ENCODE data around the gene LCN9. TPM values are rescaled to one million over a fixed set of nuclear protein-coding genes. Genes with fewer than 3 reads are reported as not detected.

The LCN9 gene
- total and polyA plus RNA-seq, 2 of the 4 experiments (the other 2 are of a cell fraction): not detected

GRCh38 chr9:135715056-135715595 lies 52.0 kb downstream of the LCN9 start:
- POLR2A ChIA-PET (ENCODE audit: unreplicated experiment): no interaction called here
- Histone ChIP-seq H2AK5ac (ENCODE audit: low read depth, low read length) (no peak overlapping the region), H3K18ac (ENCODE audit: low read depth, low read length) (no peak overlapping the region), H4K8ac (ENCODE audit: low read depth in 2 of 2, low read length in 2 of 2) (no peak overlapping the region), H3K27me3 (ENCODE audit: control insufficient read depth, insufficient read depth, low read length) (peaks cover 29% of the 10 kb centered on the region), H3K23ac (ENCODE audit: low read depth, low read length) (no peak overlapping the region), H2BK20ac (ENCODE audit: low read depth, low read length) (no peak overlapping the region), H4K5ac (ENCODE audit: low read depth, low read length) (no peak overlapping the region), H4K91ac (ENCODE audit: insufficient read depth, low read depth, low read length) (no peak overlapping the region), H3K9ac (ENCODE audit: low read depth, low read length) (no peak overlapping the region), H3K4me1 (ENCODE audit: control insufficient read depth, insufficient read depth, low read length) (no peaks in the 10 kb centered on the region), H3K9me1 (ENCODE audit: insufficient read depth, low read length) (no peaks in the 10 kb centered on the region), H3K4ac (ENCODE audit: low read depth, low read length) (no peak overlapping the region), H2AFZ (replicated peaks; ENCODE audit: low read length, poor library complexity) (no peak overlapping the region), H3K4me2 (ENCODE audit: low read depth, low read length) (no peak overlapping the region), H3K56ac (ENCODE audit: extremely low read depth, insufficient read depth, low read length) (no peak overlapping the region), H2AK9ac (replicated peaks; ENCODE audit: low read depth, low read length, poor library complexity) (no peak overlapping the region), H3K9me3 (ENCODE audit: control insufficient read depth, insufficient read depth, low read length) (no peaks in the 10 kb centered on the region), H4K20me1 (ENCODE audit: insufficient read depth, low read length) (no peaks in the 10 kb centered on the region), H2BK120ac (ENCODE audit: low read depth, low read length) (no peak overlapping the region), H2BK15ac (ENCODE audit: low read depth, low read length) (no peak overlapping the region), H3K4me3 (ENCODE audit: insufficient read depth, low read depth, low read length) (no peak overlapping the region), H3K27ac (ENCODE audit: insufficient read depth, low read length) (no peak overlapping the region), H3K79me1 (ENCODE audit: low read depth in 1 of 2, low read length in 2 of 2) (no peaks in the 10 kb centered on the region), H3K36me3 (ENCODE audit: control insufficient read depth, insufficient read depth, low read length) (no peaks in the 10 kb centered on the region), H2BK5ac (ENCODE audit: low read depth, low read length, poor library complexity, severe bottlenecking) (no peak overlapping the region), H3K14ac (replicated peaks; ENCODE audit: low read depth, low read length) (no peak overlapping the region)
- dilution Hi-C loops (cut with HindIII; ENCODE audit: low sequenced_read_pairs, unreplicated experiment) (no loop called here), in situ Hi-C loops (cut with MboI; ENCODE audit: low sequenced_read_pairs) (no loop called here), intact Hi-C loops (cut with micrococcal nuclease) (no loop called here)
- ATAC-seq (ENCODE audit: low read depth): no peak
- TF ChIP-seq SMC3 (IDR thresholded peaks at IDR 0.05; ENCODE audit: low read depth, low read length) (no peak), CEBPB (IDR thresholded peaks at IDR 0.05; ENCODE audit: low read depth, low read length) (no peak), CHD1 (IDR thresholded peaks at IDR 0.05; ENCODE audit: low read depth, low read length) (no peak), RFX5 (IDR thresholded peaks at IDR 0.05; ENCODE audit: low read depth, low read length) (no peak), BHLHE40 (IDR thresholded peaks at IDR 0.05; ENCODE audit: low read depth, low read length) (no peak), POLR2A (IDR thresholded peaks at IDR 0.05; ENCODE audit: low read depth, low read length) (no peak), RCOR1 (IDR thresholded peaks at IDR 0.05; ENCODE audit: insufficient replicate concordance, low read length) (no peak), MXI1 (IDR thresholded peaks at IDR 0.05; ENCODE audit: borderline replicate concordance, low read depth, low read length) (no peak), FOS (IDR thresholded peaks at IDR 0.05; ENCODE audit: low read depth, low read length) (no peak), RAD21 (IDR thresholded peaks at IDR 0.05; ENCODE audit: low read length) (no peak)
- TF ChIP-seq, protein P1, sequence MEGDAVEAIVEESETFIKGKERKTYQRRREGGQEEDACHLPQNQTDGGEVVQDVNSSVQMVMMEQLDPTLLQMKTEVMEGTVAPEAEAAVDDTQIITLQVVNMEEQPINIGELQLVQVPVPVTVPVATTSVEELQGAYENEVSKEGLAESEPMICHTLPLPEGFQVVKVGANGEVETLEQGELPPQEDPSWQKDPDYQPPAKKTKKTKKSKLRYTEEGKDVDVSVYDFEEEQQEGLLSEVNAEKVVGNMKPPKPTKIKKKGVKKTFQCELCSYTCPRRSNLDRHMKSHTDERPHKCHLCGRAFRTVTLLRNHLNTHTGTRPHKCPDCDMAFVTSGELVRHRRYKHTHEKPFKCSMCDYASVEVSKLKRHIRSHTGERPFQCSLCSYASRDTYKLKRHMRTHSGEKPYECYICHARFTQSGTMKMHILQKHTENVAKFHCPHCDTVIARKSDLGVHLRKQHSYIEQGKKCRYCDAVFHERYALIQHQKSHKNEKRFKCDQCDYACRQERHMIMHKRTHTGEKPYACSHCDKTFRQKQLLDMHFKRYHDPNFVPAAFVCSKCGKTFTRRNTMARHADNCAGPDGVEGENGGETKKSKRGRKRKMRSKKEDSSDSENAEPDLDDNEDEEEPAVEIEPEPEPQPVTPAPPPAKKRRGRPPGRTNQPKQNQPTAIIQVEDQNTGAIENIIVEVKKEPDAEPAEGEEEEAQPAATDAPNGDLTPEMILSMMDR (conservative IDR thresholded peaks at IDR 0.05; ENCODE audit: low read depth, low read length): no peak
- TF ChIP-seq, protein P2, sequence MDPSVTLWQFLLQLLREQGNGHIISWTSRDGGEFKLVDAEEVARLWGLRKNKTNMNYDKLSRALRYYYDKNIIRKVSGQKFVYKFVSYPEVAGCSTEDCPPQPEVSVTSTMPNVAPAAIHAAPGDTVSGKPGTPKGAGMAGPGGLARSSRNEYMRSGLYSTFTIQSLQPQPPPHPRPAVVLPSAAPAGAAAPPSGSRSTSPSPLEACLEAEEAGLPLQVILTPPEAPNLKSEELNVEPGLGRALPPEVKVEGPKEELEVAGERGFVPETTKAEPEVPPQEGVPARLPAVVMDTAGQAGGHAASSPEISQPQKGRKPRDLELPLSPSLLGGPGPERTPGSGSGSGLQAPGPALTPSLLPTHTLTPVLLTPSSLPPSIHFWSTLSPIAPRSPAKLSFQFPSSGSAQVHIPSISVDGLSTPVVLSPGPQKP (IDR thresholded peaks at IDR 0.05; ENCODE audit: borderline replicate concordance, low read depth, low read length): no peak
- CTCF ChIA-PET: interaction anchor here (1.4 kb wide), 1 partner anchor 18 kb away, joined by 3 read pairs; no protein-coding TSS in a partner anchor
- 5% methylated on average over 7 of the region's 23 CpGs; no CpG with 5 or more reads in 1 of the 2 experiments for WGBS, 2 experiments (ENCODE audit: extremely low coverage in 2 of 2, insufficient read length in 1 of 2)
- BruUV-seq (replicated peaks): no TSS peak
- no peak for DNase-seq
